Transverse colon (tissue), 4 donors: ENCODE results near the gene SYNE1. TPM values are rescaled to one million over a fixed set of nuclear protein-coding genes. Genes with fewer than 3 reads are reported as not detected.

Experiments
- DNase-seq: peaks from one replicate; pipeline ENCODE4 v3.0.0-alpha.2; 2019
- H3K27ac ChIP-seq, 4 donors: fragments of 200-600 bp; sonication (generic); 2 replicates each; pipeline ENCODE4 v1.5.1; 2016 to 2018; ENCODE audit warnings: inconsistent platforms in 4 of 4
- H3K27me3 ChIP-seq: fragments of 200-600 bp; sonication (generic); 2 replicates; pipeline ENCODE4 v1.5.1; 2017; ENCODE audit warnings: inconsistent platforms
- H3K36me3 ChIP-seq, 4 donors: fragments of 200-600 bp; sonication (generic); 2 replicates each; pipeline ENCODE4 v1.5.1; 2017 to 2019; ENCODE audit warnings: inconsistent platforms in 4 of 4
- H3K4me1 ChIP-seq, 4 donors: fragments of 200-600 bp; sonication (generic); 2 replicates each; pipeline ENCODE4 v1.5.1; 2017 to 2020; ENCODE audit warnings: inconsistent platforms in 4 of 4
- H3K4me3 ChIP-seq, 4 donors: fragments of 200-600 bp; sonication (generic); 1 replicate in 1 of 4; 2 replicates in 3 of 4; pipeline versions ENCODE4 v1.5.1 to v1.6.1; 2017 to 2019; ENCODE audit warnings: inconsistent platforms in 4 of 4
- H3K9me3 ChIP-seq, 2 donors: fragments of 200-600 bp; sonication (generic); 2 replicates each; pipeline ENCODE4 v1.5.1; 2017 to 2019; ENCODE audit warnings: inconsistent platforms in 2 of 2
- CTCF ChIP-seq, 5 experiments: fragments of 200-600 bp in 3 of 5; fragments of 450-650 bp in 2 of 5; sonication (generic) in 3 of 5; IDR thresholded peaks; 1 replicate in 2 of 5; 2 replicates in 3 of 5; pipeline ENCODE4 v1.5.1; 2016 to 2017; ENCODE audit warnings: antibody characterized with exemption in 5 of 5, inconsistent platforms in 3 of 5, mild to moderate bottlenecking in 2 of 5, moderate library complexity in 1 of 5
- EP300 ChIP-seq: sonication (generic); formaldehyde crosslinking; IDR thresholded peaks from one replicate; pipeline ENCODE4 v1.6.1; 2017; ENCODE audit warnings: antibody characterized with exemption, low read depth
- POLR2A ChIP-seq: fragments of 450-650 bp; IDR thresholded peaks from one replicate; pipeline ENCODE4 v1.6.1; 2016; ENCODE audit warnings: antibody characterized with exemption, mild to moderate bottlenecking, moderate library complexity
- POLR2AphosphoS5 ChIP-seq, 3 donors: sonication (generic); formaldehyde crosslinking; IDR thresholded peaks; one replicate each; pipeline ENCODE4 v1.6.1; 2016; ENCODE audit warnings: antibody characterized with exemption in 3 of 3
- WGBS, 2 donors: methylation state at CpG; one replicate each; pipeline ENCODE4 v1.1.5; 2018; ENCODE audit warnings: low coverage in 1 of 2; 5-methylcytosine and 5-hydroxymethylcytosine counted together
- in situ Hi-C, 4 donors: fragments of 200-750 bp; cut with MboI; loops; one replicate each; pipeline versions ENCODE4 v1.15.0 to v1.15.1; 2017; ENCODE audit warnings: low sequenced_read_pairs in 3 of 4, low pct_ligation_motif_present in 1 of 4, low pct_unique_long_range_greater_than_20kb in 1 of 4
- intact Hi-C: fragments of 100-400 bp; cut with DNase I; formaldehyde crosslinking; loops from one replicate; pipeline ENCODE4 v1.15.1; 2023; ENCODE audit warnings: low total_unique reads
- total RNA-seq, 4 donors: library from RNA; depleted of rRNA; stranded (reverse); fragments of >200 nt; gene quantifications; one replicate each; pipeline ENCODE4 v1.1.0, GENCODE V29; 2016

The SYNE1 gene
- total RNA-seq, 4 donors from 2014 or later = 31.4 to 87.2 (median 59.7) TPM

DNA sequence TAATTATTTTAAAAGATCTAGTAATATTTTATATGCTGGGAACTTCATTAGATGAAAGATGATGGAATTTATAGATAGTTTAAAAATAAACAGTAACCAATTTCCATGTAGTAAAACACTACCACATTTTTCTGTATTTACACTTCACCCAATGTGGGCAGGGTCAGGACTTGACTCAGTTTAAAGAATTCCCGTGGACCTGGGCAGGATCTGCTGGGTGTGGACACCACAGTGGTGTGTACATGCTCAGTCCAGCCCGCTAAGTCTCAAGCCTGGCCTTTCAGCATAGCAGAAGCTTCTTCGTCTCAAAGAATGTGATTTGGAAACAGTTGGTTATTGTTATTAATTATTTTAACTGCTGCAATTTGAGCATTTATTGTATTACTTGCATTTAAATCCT lies 364.2 kb downstream of the SYNE1 start:
- Histone ChIP-seq H3K9me3 (no peaks in the 10 kb centered on the region), H3K27ac (peak overlapping the region; percentile 39 to 75 (median 64)), H3K4me1 (peaks cover 0 to 35% (median 28%) of the 10 kb centered on the region in 4 donors), H3K4me3 (no peak overlapping the region), H3K36me3 (no peaks in the 10 kb centered on the region), H3K27me3 (no peaks in the 10 kb centered on the region)
- DNase-seq = peak; percentile 17
- WGBS, 2 donors = 50 to 62% methylated on average over 3 of the region's 3 CpGs
- no peak for TF ChIP-seq POLR2A
- no peak for TF ChIP-seq CTCF (IDR thresholded peaks at IDR 0.05)
- intact Hi-C loops (no loop called here), in situ Hi-C loops (no loop called here)

GRCh38 chr6:152272486-152272885 lies 364.7 kb downstream of the SYNE1 start:
- 35 to 45% methylated on average over 1 of the region's 1 CpG for WGBS, 2 donors
- intact Hi-C loops = no loop called here
- peak overlapping the region; percentile 57 to 75 (median 64) for H3K27ac ChIP-seq

GRCh38 chr6:152271776-152272464 lies 365.2 kb downstream of the SYNE1 start:
- in situ Hi-C loops = no loop called here
- peak; percentile 21 for DNase-seq
- H3K4me1 ChIP-seq = peaks cover 4 to 42% (median 35%) of the 10 kb centered on the region in 4 donors
- WGBS, 2 donors = 34 to 44% methylated on average over 2 to 6 of the region's 6 CpGs
- no peak overlapping the region for H3K4me3 ChIP-seq
- H3K36me3 ChIP-seq = no peaks in the 10 kb centered on the region
- no peaks in the 10 kb centered on the region for H3K27me3 ChIP-seq
- H3K27ac ChIP-seq = peak overlapping the region; percentile 57 to 75 (median 64)
- TF ChIP-seq POLR2A = no peak
- TF ChIP-seq POLR2AphosphoS5 (IDR thresholded peaks at IDR 0.05) = peak in 2 of 3 donors; percentile 21 to 33
- H3K9me3 ChIP-seq = no peaks in the 10 kb centered on the region
- intact Hi-C loops = no loop called here

More at GRCh38 chr6:152272486-152272885, 364.7 kb downstream of the SYNE1 start:
- H3K27me3 ChIP-seq = no peaks in the 10 kb centered on the region
- no peak for DNase-seq
- no peaks in the 10 kb centered on the region for H3K9me3 ChIP-seq
- H3K4me1 ChIP-seq = peaks cover 4 to 40% (median 32%) of the 10 kb centered on the region in 4 donors
- no peak overlapping the region for H3K4me3 ChIP-seq
- H3K36me3 ChIP-seq = no peaks in the 10 kb centered on the region
- in situ Hi-C loops = no loop called here
- TF ChIP-seq CTCF (IDR thresholded peaks at IDR 0.05) = no peak
- no peak for TF ChIP-seq POLR2AphosphoS5 (IDR thresholded peaks at IDR 0.05)
- TF ChIP-seq POLR2A = no peak
- TF ChIP-seq EP300 = no peak

- Histone ChIP-seq H3K36me3 (no peaks in the 10 kb centered on the region), H3K4me1 (peaks cover 4 to 52% (median 41%) of the 10 kb centered on the region in 4 donors), H3K4me3 (no peak overlapping the region), H3K27ac (no peak overlapping the region), H3K27me3 (no peaks in the 10 kb centered on the region), H3K9me3 (no peaks in the 10 kb centered on the region)
- DNase-seq = no peak
- in situ Hi-C loops (no loop called here), intact Hi-C loops (no loop called here)
- 100% methylated on average over 1 of the region's 1 CpG for WGBS, 2 donors
- TF ChIP-seq POLR2A = no peak
- no peak for TF ChIP-seq EP300
- no peak for TF ChIP-seq CTCF (IDR thresholded peaks at IDR 0.05)
- no peak for TF ChIP-seq POLR2AphosphoS5 (IDR thresholded peaks at IDR 0.05)
These were observed 366.7 kb downstream of the SYNE1 start for GRCh38 chr6:152270301-152270925.
